Measurements from ENCODE around the gene ROR1. TPM values are rescaled to one million over a fixed set of nuclear protein-coding genes. Genes with fewer than 3 reads are reported as not detected.

ROR1 gene
- total and polyA plus RNA-seq, 8 donors: 25.5 to 95.8 (median 83.0) TPM

- H3K4me3 ChIP-seq: no peak overlapping the region
- peaks cover 5 to 8% of the 10 kb centered on the region in 2 donors for H3K4me1 ChIP-seq
- no peak for DNase-seq
- peak; percentile 25 for ATAC-seq
- no peak overlapping the region for H3K27ac ChIP-seq
- no peaks in the 10 kb centered on the region for H3K36me3 ChIP-seq
- intact Hi-C loops (cut with DNase I): no loop called here
- TF ChIP-seq CTCF (IDR thresholded peaks at IDR 0.05): no peak
- no peaks in the 10 kb centered on the region for H3K27me3 ChIP-seq
- H3K9me3 ChIP-seq: peaks cover 0 to 15% of the 10 kb centered on the region in 2 donors
Measured at GRCh38 chr1:63951059-63951946, 177.5 kb downstream of the ROR1 start.

DNA sequence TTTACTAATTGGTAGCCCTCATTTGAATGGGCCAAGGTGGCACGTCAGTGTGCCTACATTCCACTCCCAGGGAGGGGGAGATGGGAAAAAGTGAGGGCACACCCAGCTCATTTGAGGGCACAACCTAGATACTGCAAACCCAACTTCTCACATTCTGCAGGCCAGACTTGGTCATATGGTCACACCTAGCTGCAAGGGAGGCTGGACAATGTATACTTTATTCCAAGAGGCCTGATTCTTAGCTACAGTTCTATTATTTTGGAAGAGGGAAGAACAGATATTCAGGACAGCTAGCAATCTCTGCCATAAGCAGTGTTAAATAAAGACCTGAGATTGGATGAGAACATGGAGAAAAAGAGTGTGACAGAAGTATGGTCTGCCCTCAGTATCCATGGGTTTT is 180.4 kb downstream of the ROR1 start:
- Histone ChIP-seq H3K36me3 (no peaks in the 10 kb centered on the region), H3K4me1 (peaks cover 5 to 8% of the 10 kb centered on the region in 2 donors), H3K9me3 (peaks cover 0 to 21% of the 10 kb centered on the region in 2 donors), H3K27me3 (no peaks in the 10 kb centered on the region), H3K4me3 (no peak overlapping the region), H3K27ac (no peak overlapping the region)
- TF ChIP-seq CTCF (IDR thresholded peaks at IDR 0.05): no peak
- no peak for ATAC-seq
- intact Hi-C loops (cut with DNase I): no loop called here
- DNase-seq: no peak

DNA sequence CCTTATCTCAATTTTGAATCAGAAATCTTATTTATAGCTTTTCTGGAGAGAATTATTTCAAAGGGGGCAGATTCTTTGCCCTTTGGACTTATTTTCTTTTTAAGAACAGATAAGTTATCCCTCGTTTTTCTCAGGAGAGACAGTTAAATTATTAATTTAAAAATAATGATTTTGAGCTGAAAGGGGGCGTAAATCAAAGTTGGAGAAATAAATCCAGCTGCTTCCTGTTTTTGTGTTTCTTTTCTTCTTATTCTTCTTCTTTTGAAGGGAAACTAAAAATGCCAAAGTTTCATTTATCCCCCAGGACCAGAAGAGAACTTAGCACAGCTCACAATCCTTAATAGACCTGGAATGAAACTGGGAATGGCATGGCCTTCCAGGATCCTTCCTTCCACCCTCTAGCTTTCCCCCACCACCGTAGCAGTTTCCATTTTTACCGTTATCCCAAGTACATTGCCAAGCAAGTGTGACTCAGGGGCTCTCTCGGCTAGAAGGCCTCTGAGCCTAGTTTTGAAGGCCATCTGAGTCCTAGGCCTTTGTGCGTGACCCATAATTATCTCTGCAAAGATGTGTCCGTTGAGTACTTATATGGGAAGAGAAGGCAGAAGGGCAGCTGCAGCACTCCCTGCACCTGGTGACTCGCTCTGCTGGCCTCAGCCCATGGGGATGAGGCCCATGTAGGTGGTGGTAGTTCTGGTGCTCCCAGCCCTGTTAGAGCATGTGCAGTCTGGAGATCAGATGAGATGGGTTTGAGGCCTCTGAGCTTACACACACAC is 181.7 kb downstream of the ROR1 start:
- no peak overlapping the region for H3K27ac ChIP-seq
- H3K9me3 ChIP-seq: peaks cover 0 to 21% of the 10 kb centered on the region in 2 donors
- no peaks in the 10 kb centered on the region for H3K4me1 ChIP-seq
- no peak for ATAC-seq
- H3K4me3 ChIP-seq: no peak overlapping the region
- no peak for TF ChIP-seq CTCF (IDR thresholded peaks at IDR 0.05)
- no peaks in the 10 kb centered on the region for H3K36me3 ChIP-seq
- no peak for DNase-seq
- intact Hi-C loops (cut with DNase I): no loop called here
- no peaks in the 10 kb centered on the region for H3K27me3 ChIP-seq

DNA sequence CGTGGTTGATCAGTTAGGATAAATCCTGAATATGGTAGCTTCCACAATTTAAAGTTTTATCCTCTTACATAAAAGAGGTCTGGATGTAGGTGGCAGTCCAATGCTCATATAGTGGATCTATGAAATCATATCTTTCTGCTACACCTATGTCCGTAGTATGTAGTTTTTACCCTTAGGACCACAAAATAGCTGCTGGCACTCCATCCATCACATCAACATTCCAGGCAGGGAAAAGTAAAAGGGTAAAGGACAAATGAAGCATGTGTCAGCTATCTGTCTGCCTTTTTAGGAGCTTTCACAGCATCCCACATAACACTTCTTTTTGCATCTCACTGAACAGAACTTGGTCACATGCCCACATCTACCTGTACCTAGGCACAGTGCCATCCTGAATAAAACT is 184.7 kb downstream of the ROR1 start:
- Histone ChIP-seq H3K27me3 (no peaks in the 10 kb centered on the region), H3K9me3 (peaks cover 0 to 19% of the 10 kb centered on the region in 2 donors), H3K27ac (no peak overlapping the region), H3K4me1 (no peaks in the 10 kb centered on the region), H3K36me3 (no peaks in the 10 kb centered on the region), H3K4me3 (no peak overlapping the region)
- ATAC-seq: no peak
- TF ChIP-seq CTCF (IDR thresholded peaks at IDR 0.05): no peak
- no peak for DNase-seq
- intact Hi-C loops (cut with DNase I): no loop called here

- H3K27me3 ChIP-seq: no peaks in the 10 kb centered on the region
- H3K36me3 ChIP-seq: no peaks in the 10 kb centered on the region
- no peak overlapping the region for H3K4me3 ChIP-seq
- no peaks in the 10 kb centered on the region for H3K4me1 ChIP-seq
- H3K27ac ChIP-seq: no peak overlapping the region
- ATAC-seq: no peak
- no peak for TF ChIP-seq CTCF (IDR thresholded peaks at IDR 0.05)
- intact Hi-C loops (cut with DNase I): no loop called here
- H3K9me3 ChIP-seq: peaks cover 0 to 6% of the 10 kb centered on the region in 2 donors
- no peak for DNase-seq
Measured at GRCh38 chr1:63960326-63960725, 186.5 kb downstream of the ROR1 start.
